DMS53 treated with DMSO at 0.1 percent for 48 hours (cell line): Measurements from ENCODE around the gene SORBS1.
A peak's percentile ranks its signal among the peaks of the same experiment; 100 is the strongest.

Experiments used
- DNase-seq: peaks from one replicate; lab custom pipeline; 2025; ENCODE audit not compliant: unreplicated experiment; lab: John Stamatoyannopoulos, UW

SORBS1 gene

GRCh38 chr10:95330966-95331453 lies 230.2 kb downstream of the SORBS1 start:
- DNase-seq: no peak

- DNase-seq: peak; percentile 36
These were observed 231.9 kb downstream of the SORBS1 start for GRCh38 chr10:95329296-95329695.

- DNase-seq: no peak
These were observed 233.2 kb downstream of the SORBS1 start for GRCh38 chr10:95328013-95328412.

- peak; percentile 82 for DNase-seq
These were observed 233.8 kb downstream of the SORBS1 start for GRCh38 chr10:95327367-95327766.

GRCh38 chr10:95326396-95326795 lies 234.8 kb downstream of the SORBS1 start:
- no peak for DNase-seq

GRCh38 chr10:95325863-95326262 lies 235.3 kb downstream of the SORBS1 start:
- DNase-seq: no peak

GRCh38 chr10:95324436-95325268 lies 236.5 kb downstream of the SORBS1 start:
- no peak for DNase-seq

- no peak for DNase-seq
These were observed 239.4 kb downstream of the SORBS1 start for GRCh38 chr10:95321554-95322301.

GRCh38 chr10:95319239-95319638 lies 241.9 kb downstream of the SORBS1 start:
- DNase-seq: no peak

- no peak for DNase-seq
These were observed 245.7 kb downstream of the SORBS1 start for GRCh38 chr10:95315509-95315908.

GRCh38 chr10:95314192-95314918 lies 246.8 kb downstream of the SORBS1 start:
- peak; percentile 19 for DNase-seq

GRCh38 chr10:95312986-95313495 lies 248.1 kb downstream of the SORBS1 start:
- no peak for DNase-seq

GRCh38 chr10:95312257-95312656 lies 248.9 kb downstream of the SORBS1 start:
- no peak for DNase-seq

- no peak for DNase-seq
These were observed 251.2 kb downstream of the SORBS1 start for GRCh38 chr10:95309958-95310357.

GRCh38 chr10:95308389-95309302 lies 252.5 kb downstream of the SORBS1 start:
- no peak for DNase-seq

GRCh38 chr10:95306851-95307250 lies 254.3 kb downstream of the SORBS1 start:
- DNase-seq: no peak

- no peak for DNase-seq
These were observed 254.9 kb downstream of the SORBS1 start for GRCh38 chr10:95306318-95306650.

GRCh38 chr10:95305606-95306317 lies 255.4 kb downstream of the SORBS1 start:
- no peak for DNase-seq

GRCh38 chr10:95304976-95305375 lies 256.2 kb downstream of the SORBS1 start:
- DNase-seq: no peak

GRCh38 chr10:95304463-95304862 lies 256.7 kb downstream of the SORBS1 start:
- no peak for DNase-seq
